GM19463 (cell line): ENCODE measurements around the gene GPC6.

ENCODE experiments used
- ATAC-seq: cut with Tn5 transposase; IDR thresholded peaks from one replicate; pipeline ENCODE4 v1.9.1; 2021; ENCODE audit warnings: mild to moderate bottlenecking, moderate library complexity; ENCODE audit not compliant: unreplicated experiment

GPC6 gene

DNA sequence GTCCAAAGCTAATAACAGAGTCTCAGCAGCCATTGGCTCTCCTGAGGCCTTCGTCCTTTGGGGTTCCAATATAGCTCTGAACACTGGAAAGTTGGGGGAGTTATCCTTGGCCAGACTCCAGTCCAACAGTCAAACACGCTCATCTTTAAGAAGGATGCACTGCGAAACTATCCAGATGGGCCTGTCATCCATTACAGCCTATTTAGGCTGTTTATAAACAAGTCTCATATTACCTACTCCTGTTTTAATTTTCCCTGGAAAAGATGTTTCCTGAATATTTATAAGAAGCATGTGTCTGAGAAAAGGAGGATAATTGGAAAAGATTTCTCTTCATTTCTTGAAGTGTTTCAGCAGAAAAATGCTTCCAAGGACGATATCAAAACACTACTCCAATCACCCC, 1082.2 kb downstream of the GPC6 start:
- no peak for ATAC-seq

DNA sequence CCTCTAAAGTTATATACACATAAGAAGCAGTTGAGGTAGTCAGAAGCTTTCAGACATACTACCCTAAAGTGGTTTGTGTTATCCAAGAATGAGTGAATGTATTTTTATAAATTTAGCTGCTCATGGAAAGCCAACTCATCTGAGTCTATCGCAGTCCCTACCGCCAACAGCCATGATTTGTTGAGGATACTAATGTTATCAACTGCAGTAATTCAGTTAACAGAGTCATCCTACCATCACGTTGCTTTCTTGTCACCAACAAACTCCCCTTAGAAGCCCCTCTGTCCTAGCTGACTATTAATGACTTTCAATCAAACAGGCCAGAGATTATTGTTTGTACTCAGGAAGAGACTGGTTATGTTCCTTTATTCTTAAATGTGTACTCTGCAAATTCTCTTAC, 1083.0 kb downstream of the GPC6 start:
- no peak for ATAC-seq

DNA sequence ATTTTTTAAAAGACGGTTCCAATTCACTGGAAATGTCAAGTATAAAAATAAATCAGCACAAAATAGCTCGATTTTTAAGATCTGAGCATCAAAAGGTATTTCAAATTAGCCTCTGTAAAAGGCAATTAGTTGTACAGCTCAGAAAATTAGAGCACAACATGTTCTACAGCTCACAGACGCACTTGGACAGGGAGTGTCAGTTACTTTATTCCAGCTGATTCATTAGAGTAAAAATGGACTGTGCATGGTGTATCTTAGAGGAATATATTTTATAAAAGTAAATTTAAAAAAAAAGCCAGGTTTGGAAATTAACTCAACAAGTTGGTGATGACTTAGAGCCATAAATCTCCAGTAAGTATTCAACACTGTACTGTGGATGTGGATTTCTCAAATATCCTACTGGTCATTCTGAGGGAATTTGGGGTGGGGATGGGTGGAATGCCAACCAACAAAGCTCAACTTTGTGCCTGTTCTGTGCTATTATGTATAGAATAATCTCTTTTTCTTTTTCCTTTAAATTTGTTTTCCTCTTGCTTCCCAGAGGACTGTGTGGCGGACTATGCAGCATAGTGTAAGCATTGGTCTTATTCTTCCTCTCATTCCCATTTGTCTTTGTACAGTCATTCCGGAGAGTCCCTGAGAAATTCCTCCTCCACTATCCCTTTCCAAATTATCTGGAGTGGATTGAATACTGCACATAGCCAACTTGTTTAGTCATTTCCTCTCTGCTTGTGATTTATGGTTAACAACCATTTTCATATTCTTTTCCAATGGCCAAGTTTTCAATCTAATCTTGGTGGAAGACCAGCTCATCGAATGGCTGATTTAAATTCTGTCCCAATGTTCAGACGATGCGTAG, 1083.6 kb downstream of the GPC6 start:
- ATAC-seq, result no peak

DNA sequence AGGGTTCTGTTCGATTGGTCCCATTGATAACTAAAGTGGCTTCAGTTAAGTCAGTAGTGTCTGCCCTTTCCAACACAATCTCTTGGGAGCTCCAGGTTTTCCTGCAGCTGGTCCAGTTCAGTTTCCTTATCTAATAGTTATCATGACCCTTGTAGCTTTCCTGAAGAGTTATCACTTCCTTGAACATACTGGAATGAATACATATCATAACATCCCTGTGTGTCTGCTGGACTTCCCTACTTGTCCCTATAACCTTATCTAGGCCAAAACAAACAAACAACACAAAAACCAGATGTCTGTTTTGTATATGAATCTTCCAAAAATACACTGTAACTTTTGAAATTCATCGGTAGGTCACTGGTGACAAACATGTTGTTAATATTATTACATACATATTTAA, 1085.3 kb downstream of the GPC6 start:
- no peak for ATAC-seq

DNA sequence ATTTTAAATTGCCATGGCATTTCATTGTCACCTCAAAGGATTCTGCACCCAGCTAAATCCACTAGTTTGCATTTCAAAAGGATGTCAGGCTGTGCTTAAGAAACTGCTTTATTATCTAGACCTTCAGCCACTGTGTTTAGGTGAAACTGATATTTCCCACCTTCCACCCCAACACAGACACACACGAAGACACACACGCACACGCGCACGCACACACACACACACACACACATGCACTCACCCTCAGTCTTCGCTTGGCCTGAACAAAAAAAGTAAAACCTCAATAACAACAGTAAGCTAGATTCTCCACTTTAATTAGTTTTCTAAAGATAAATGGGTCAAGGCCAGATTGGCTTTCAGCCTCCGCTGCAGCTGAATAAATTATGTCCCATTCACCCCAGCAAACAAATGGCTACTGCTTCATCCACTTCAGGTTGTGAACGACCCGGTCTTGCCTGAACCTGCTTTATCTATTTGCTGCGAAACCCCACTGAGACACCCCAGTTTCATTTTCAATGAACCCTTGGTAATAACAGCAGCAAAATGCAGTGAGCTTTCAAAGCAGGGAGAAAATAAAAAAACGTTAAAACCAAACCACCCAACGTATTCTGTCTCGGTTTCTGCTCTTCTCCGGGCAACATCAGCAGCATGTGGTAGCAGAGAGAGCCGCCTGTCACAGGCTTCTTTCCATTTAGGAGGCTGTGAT, 1086.1 kb downstream of the GPC6 start:
- ATAC-seq, result no peak

DNA sequence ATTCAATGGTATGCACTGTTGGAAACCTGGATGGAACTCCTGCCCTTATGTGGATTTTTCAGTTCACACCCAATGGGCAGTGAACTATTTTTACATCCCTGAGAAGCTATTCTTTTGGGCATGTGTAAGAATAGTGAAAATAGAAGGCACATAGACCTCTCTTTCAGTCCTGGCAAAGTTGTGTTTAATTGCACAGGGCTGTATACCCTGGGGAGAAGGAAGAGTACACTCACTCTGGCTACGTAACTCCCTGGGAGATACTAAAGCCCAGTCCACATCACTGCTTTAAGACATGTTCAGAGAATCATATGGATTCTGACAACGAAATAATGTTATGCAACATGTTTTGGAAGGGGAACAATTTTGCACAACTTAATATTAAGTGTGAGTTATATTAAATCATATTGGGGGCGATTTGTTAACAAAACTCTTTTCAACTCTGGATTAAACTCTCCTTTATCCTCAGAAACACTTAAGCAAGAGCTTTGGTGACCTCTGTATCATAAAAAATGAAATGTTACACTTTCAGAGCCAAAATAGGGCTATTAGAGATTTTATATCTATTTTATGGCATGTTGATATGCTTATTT, 1086.8 kb downstream of the GPC6 start:
- no peak for ATAC-seq

DNA sequence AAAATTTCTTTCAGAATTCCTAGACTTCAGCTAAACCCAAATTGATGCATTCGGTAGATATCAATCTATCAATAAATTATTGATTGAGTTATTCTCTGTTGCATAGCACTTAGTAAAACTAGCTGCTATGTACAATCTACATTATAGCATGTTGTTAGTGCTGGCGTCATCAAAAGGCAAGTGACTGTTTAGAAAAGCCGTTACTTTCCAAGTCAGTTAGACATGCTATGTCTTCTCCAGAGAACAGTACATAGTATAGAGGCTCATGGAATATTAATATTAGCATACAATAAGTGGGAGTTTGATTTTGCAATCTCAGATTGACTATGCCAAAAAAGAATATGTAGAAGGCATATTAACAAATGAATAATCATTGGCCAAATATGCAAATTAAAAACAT, 1087.3 kb downstream of the GPC6 start:
- no peak for ATAC-seq

DNA sequence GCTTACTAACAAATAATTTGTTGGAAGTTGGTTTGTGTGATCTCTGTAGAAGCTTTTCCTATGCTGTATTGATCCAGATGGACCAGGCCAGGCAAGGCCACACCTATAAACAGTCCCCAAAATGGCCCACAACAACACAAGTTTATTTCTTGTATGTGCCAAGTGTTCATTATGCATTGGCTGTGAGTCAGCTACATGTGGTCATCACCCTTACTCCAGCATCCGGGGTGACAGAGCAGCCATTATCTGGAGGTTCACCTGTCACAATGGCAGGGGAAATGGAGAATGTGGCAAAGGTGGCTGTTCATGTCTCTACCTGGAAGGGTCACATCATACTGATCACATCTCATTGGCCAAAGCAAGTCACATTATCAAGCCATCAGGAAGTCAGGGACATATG, 1088.6 kb downstream of the GPC6 start:
- ATAC-seq, result no peak

DNA sequence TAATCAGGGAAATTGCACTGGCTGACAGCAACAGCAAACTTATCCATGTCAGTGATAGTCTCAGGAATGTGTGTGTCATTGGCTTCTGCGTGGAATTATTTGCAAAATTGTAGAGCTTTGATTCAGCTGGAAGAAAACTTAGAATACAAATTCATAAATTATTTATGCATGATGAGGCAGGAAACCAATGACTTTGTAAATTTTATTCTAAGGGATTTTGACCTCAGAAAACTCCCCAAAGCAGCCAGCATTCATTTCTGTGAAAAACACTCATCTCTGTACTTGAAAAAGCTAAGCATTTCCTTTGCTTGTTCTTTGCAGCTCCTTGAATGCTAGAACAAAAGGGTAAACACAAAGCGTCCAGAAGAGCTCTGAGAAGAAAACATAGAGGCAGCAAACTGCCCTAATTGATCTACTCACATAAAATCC, 1090.5 kb downstream of the GPC6 start:
- no peak for ATAC-seq

DNA sequence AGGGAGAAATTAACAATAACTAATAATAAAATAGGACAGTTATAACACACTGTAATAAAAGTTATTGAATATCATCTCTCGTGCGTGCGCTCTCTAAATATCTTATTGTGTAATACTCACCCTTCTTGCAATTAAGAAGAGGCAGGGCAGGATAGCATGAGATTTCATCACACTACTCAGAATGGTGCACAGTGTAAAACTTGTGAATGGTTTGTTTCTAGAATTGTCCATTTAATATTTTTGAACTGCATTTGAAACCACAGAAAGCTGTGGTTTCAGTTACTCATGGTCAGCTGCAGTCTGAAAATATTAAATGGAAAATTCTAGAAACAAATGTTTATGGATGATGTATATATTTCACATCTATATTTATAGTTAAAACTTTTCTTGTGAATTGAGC, 1091.8 kb downstream of the GPC6 start:
- no peak for ATAC-seq

DNA sequence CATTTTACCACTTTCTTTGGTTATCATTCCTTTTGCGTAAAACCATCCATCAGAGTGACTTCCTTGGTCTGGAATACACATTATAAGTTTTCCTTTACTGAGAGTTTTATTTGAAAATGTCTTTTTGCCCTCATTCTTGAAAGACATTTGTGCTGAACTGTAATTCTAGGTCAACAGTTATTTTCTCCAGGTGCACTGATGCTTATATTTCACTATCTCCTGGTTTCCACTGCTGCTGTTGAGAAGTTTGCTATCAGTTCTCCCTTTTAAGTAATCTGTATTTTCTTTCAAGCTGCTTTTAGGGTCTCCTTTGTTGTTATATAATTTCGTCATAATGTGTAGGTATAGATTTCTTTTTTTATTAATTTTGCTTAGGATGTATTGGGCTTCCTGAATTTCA, 1092.9 kb downstream of the GPC6 start:
- no peak for ATAC-seq

DNA sequence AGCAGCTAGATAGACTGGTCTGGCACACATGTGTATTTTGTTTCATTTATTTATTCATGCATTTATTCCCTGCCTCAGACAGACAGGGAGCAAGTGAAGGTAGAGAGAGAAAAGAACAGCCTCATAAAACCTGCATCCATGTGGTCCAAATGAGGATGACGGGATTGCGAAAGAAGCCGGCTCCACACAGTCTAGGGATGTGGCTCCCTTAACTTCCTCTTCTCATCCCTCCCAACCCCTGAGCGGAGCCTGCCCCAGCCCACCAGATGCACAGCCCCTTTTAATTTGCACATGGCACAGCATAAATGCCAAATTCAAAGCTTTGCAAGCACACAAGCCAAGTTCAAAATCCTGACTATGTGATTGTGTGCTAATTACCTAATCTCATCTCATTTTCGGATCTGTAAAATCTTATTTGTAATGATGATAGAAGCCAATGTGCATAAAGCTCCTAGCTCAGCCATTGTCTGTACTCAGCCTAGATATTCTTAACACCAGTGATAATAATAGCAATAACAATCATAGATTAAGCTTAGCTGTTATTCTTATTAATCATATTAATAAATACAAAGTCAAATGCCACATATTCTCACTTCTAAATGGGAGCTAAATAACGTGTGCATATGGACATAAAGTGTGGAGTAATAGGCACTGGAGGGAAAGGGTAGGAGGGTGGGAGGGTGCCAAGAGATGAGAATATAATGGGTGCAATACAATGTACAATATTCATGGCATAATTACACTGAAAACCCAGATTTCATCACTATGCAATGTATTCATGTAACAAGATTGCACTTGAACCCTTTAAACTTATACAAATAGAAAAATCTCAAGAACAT, 1096.5 kb downstream of the GPC6 start:
- no peak for ATAC-seq

DNA sequence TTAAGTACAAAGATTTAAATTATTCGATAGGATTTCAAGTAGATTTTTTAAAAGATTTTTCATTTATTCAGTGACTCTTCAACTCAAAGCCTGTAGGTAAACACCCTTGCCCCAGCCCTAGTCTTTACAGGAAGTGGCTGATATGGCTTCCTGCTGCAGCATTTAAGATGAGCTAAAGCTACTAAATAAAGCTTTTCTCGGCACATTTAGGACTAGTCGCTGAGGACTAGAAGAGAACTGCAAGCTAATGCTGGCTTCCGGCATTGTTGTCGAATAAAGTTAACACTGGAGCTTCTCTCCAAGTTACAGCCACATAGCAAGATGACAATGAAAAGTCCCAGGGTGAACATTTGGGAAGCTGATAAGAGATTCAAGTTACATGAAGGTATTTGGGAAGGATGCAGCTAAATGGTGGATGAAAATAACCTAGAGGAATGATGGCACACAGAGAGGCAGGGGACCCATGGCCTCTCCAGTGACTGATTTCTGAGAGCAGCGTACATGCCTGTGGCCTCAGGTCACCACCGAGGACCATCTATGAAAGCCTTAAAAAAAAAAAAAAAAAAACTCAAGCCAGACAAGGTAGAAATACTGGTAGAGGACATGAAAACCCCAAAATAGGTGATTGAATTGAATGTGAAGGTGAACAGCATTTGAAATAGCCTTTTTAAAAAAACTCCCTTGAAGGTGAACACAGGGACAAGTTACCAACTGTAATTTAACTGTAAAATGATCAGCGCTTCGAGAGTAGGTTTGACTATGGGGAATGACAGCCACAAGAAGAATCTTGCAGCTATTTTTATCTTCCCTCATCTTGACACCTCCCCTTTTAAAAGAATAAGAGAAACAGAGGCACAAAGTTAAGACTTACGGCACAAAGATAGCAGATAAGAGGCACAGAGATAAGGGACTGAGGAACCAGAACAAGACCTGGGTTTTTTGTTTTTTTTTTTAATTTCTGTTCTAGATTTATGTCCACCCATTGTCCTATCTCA, 1097.5 kb downstream of the GPC6 start:
- no peak for ATAC-seq

DNA sequence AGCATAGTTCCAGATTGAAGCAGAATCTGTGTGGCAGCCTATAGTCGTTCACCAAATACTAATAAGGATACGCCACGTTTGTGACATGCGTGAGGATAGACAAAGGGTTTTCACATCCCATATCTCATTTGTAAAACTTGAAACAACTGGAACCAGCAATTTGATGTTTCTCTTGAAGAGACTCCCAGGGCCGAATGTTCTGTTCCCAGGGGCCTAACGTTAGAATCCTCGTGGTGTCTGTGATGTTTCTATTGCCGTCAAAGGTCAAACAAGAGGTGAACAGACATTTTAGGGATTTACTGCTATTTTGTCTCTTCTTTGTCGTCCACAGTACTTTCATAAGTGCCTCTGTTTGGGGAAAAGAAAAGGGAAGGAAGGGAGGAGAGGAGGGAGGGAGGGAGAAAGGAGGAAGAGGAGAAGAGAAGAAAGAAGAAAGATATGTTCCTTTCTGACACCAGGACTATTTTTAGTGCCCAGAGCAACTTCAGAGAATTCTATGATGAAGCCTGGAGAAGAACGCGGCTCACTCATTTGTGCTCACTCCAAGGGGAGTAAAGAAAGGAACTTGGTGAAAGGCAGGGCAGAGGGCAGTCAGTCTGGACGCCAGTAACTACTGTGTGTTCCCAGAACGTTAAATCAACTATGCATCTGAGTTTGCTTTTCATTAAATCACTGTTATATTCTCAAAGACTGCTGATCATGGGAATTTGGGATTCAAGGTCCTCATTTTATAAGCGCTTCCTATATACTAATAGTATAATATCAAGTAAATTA, 1098.3 kb downstream of the GPC6 start:
- no peak for ATAC-seq

DNA sequence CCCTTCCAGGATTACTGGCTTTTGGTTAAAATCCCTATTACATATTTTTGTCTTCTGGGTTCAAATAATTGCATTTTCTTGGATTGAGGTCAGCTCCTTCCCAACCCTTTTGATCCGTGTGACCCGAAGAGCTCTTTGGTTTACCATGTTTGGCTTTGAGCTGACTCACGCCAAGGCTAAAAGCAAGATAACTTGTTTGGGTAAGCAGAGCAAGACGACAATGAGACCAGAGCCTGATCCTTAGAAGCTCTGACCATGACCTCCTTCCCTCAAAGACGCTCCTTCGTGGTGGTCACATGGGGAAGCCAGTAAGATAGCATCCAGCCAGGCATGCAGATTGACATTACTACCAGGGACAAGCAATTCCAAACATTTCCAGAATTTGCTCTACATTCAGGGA, 1099.0 kb downstream of the GPC6 start:
- ATAC-seq, result no peak

DNA sequence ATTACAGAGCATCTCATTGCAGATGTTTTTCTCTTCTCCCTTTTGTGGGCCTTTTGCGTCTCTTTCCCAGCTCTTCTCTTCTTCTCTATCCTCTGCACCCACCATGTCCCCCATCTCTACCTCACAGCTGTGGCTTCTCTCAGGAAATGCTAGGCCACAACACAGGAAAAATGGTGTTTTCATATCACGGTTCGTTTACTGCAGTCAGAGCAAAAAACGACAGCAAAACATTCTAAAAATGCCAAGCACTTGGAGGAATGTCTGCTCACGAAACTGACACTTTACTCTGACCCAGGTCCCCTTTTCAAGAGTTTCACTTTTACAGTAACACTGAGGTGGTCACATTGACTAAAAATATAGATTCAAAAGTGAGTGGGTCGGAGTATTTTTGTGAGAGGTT, 1100.7 kb downstream of the GPC6 start:
- ATAC-seq, result peak; percentile 90

DNA sequence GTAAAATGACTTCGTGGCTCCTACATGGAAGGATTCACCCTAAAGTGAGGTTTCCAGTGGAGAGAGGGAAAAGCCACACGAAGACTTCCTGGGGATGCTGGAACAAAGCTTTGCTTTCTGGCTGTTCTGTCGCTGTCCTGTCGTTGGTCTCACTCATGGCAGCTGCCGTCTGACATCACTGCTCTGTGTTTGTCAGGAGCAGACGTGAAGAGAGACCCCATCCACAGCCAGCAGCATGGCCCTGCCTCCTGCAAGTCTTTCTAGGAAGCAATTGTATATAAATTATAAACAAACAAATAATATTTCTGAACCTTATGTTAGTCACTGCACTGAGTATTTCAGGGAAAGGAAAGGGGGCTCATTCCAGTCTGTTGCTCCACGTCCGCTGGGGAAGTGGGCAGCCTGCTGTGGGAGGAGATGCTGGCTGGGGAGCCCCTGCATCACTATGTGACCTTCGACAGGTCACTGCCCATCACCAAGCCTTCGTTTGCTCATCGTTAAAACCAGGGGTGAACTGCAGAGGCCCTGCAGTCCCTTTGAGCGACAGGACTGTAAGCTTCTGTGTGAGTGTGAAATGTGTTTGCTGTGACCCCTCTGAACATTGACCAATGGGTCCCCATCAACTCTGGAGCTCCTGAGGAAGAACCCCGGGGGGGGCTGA, 1101.9 kb downstream of the GPC6 start:
- ATAC-seq, result no peak

DNA sequence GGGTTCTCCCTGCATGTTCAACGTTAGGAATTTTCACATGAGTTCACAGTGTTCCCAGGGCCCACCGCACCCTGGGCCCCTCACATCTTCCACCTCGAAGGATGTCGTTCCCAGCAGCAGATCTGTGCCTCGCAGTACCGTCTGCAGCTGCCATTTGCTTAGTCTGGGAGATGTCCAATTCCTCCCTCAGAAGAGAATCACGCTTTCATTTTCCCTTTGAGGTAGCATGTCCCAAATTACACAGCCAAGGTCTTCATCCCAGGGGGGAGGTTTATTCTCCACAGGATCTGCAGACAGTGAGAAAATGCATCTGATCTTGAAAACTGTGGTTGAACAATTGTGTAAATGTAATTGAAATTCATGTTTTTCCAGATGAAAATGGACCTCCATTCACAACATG, 1102.7 kb downstream of the GPC6 start:
- ATAC-seq, result no peak
